Spleen (tissue), 11 donors: Measurements from ENCODE around the gene STX16. TPM values are rescaled to one million over a fixed set of nuclear protein-coding genes. Genes with fewer than 3 reads are reported as not detected.

Experiments used
- DNase-seq: peaks from one replicate; pipeline ENCODE4 v3.0.0-alpha.2; 2020
- H3K27ac ChIP-seq, 8 donors: fragments of 200-600 bp; sonication (generic) in 7 of 8; 1 replicate in 4 of 8; 2 replicates in 4 of 8; pipeline versions ENCODE4 v1.5.0 to v1.8.0; 2016 to 2021; ENCODE audit warnings: inconsistent platforms in 4 of 8, mild to moderate bottlenecking in 4 of 8, moderate library complexity in 1 of 8
- H3K27me3 ChIP-seq, 7 donors: fragments of 200-600 bp; sonication (generic) in 6 of 7; replicated peaks in 1 of 7; 1 replicate in 4 of 7; 2 replicates in 3 of 7; pipeline versions ENCODE4 v1.5.0 to v1.8.0; 2016 to 2021; ENCODE audit warnings: inconsistent platforms in 3 of 7, mild to moderate bottlenecking in 1 of 7
- H3K36me3 ChIP-seq, 6 donors: fragments of 200-600 bp; sonication (generic) in 5 of 6; 1 replicate in 4 of 6; 2 replicates in 2 of 6; pipeline versions ENCODE4 v1.5.0 to v1.8.0; 2016 to 2021; ENCODE audit warnings: inconsistent platforms in 2 of 6
- H3K4me1 ChIP-seq, 6 donors: fragments of 200-600 bp; sonication (generic) in 5 of 6; 1 replicate in 3 of 6; 2 replicates in 3 of 6; pipeline versions ENCODE4 v1.5.0 to v1.8.0; 2016 to 2021; ENCODE audit warnings: inconsistent platforms in 3 of 6
- H3K4me3 ChIP-seq, 8 donors: fragments of 200-600 bp; sonication (generic) in 7 of 8; 1 replicate in 4 of 8; 2 replicates in 4 of 8; pipeline versions ENCODE4 v1.5.0 to v1.8.0; 2016 to 2021; ENCODE audit warnings: inconsistent platforms in 4 of 8, mild to moderate bottlenecking in 4 of 8, moderate library complexity in 2 of 8
- H3K9me3 ChIP-seq, 8 donors: fragments of 200-600 bp; sonication (generic) in 7 of 8; 1 replicate in 4 of 8; 2 replicates in 4 of 8; pipeline versions ENCODE4 v1.5.0 to v1.8.0; 2016 to 2021; ENCODE audit warnings: inconsistent platforms in 4 of 8
- CTCF ChIP-seq, 11 experiments: fragments of 200-600 bp in 7 of 11; fragments of 450-650 bp in 4 of 11; sonication (generic) in 4 of 11; IDR thresholded peaks in 8 of 11; conservative IDR thresholded peaks in 3 of 11; 1 replicate in 7 of 11; 2 replicates in 4 of 11; pipeline versions ENCODE4 v1.4.0 to v1.8.0; 2016 to 2021; ENCODE audit warnings: antibody characterized with exemption in 11 of 11, inconsistent platforms in 4 of 11, mild to moderate bottlenecking in 1 of 11
- POLR2A ChIP-seq, 3 donors: fragments of 450-650 bp; IDR thresholded peaks; one replicate each; pipeline ENCODE4 v1.5.1; 2017; ENCODE audit warnings: antibody characterized with exemption in 3 of 3, mild to moderate bottlenecking in 1 of 3
- POLR2AphosphoS5 ChIP-seq, 3 donors: sonication (generic); formaldehyde crosslinking; IDR thresholded peaks; one replicate each; pipeline ENCODE4 v1.5.1; 2017; ENCODE audit warnings: antibody characterized with exemption in 3 of 3
- WGBS, 5 donors: extraction: QIAGEN DNeasy Blood & Tissue Kit in 3 of 5; methylation state at CpG; one replicate each; pipeline versions ENCODE4 v1.1.5 to v1.1.7; 2013 to 2018; 5-methylcytosine and 5-hydroxymethylcytosine counted together
- intact Hi-C: fragments of 100-400 bp; cut with DNase I; formaldehyde crosslinking; loops from one replicate; pipeline ENCODE4 v1.15.0; 2023; ENCODE audit warnings: low total_unique reads
- polyA plus RNA-seq, 3 donors: library from polyadenylated mRNA; stranded (reverse); fragments of 200-250 nt; gene quantifications; one replicate each; pipeline ENCODE4 v1.2.1, GENCODE V29; 2013
- total RNA-seq, 7 donors: library from RNA; depleted of rRNA in 3 of 7; stranded (reverse); fragments of >200 nt in 3 of 7; fragmentation: NEBNext Ultra II Directional in 4 of 7; extraction: Animal tissue kit (Norgen Biotek cat#: 25700) in 4 of 7; gene quantifications; one replicate each; pipeline versions ENCODE4 v1.1.0 to v1.2.1, GENCODE V29; 2016 to 2021
- donor health status: healthy with polysubstance abuse.
- donor health status: DM: no; HTN: no; CAD: no; lungs with moderate emphysema.
- donor health status: DM: no; HTN: no; CAD: no.
- donor health status: Bipolar disorder and iron deficiency.
- donor health status: healthy.
- donor health status: DM: no; HTN: no; CAD: no.
- donor health status: DM: yes; HTN: yes; CAD: no.

The STX16 gene
- total and polyA plus RNA-seq, 10 donors, result 34.4 to 105 (median 75.0) TPM

- TF ChIP-seq POLR2AphosphoS5 (IDR thresholded peaks at IDR 0.05), result no peak
- no peak for TF ChIP-seq CTCF (IDR thresholded peaks at IDR 0.05 in 8 of 11, conservative IDR thresholded peaks at IDR 0.05 in 3 of 11)
- TF ChIP-seq POLR2A (IDR thresholded peaks at IDR 0.05), result no peak
- H3K27me3 ChIP-seq, result no peaks in the 10 kb centered on the region
- intact Hi-C loops, result no loop called here
- H3K36me3 ChIP-seq, result peaks cover 0 to 63% (median 10%) of the 10 kb centered on the region in 6 donors
- DNase-seq, result no peak
- H3K4me1 ChIP-seq, result peaks cover 0 to 93% (median 53%) of the 10 kb centered on the region in 6 donors
- H3K27ac ChIP-seq, result peak overlapping the region; percentile 4 to 80 (median 54)
- 72 to 85% (median 77%) methylated on average over 12 of the region's 12 CpGs for WGBS, 5 donors
- H3K9me3 ChIP-seq, result no peaks in the 10 kb centered on the region
- peak overlapping the region in 1 of 8 donors; percentile 3 for H3K4me3 ChIP-seq
Observed at GRCh38 chr20:58661598-58662473, 10.8 kb downstream of the STX16 start.

GRCh38 chr20:58664331-58664730 is 13.2 kb downstream of the STX16 start:
- DNase-seq, result no peak
- Histone ChIP-seq H3K36me3 (peaks cover 3 to 84% (median 29%) of the 10 kb centered on the region in 6 donors), H3K27ac (no peak overlapping the region), H3K9me3 (no peaks in the 10 kb centered on the region), H3K4me3 (no peak overlapping the region), H3K27me3 (no peaks in the 10 kb centered on the region), H3K4me1 (peaks cover 0 to 71% (median 30%) of the 10 kb centered on the region in 6 donors)
- TF ChIP-seq POLR2A (IDR thresholded peaks at IDR 0.05) (no peak), CTCF (IDR thresholded peaks at IDR 0.05 in 8 of 11, conservative IDR thresholded peaks at IDR 0.05 in 3 of 11) (no peak)
- intact Hi-C loops, result no loop called here
- 92 to 95% (median 94%) methylated on average over 2 of the region's 2 CpGs for WGBS, 5 donors

GRCh38 chr20:58664883-58665282 is 13.8 kb downstream of the STX16 start:
- no peak for TF ChIP-seq POLR2AphosphoS5 (IDR thresholded peaks at IDR 0.05)
- TF ChIP-seq POLR2A (IDR thresholded peaks at IDR 0.05), result no peak
- no peak for TF ChIP-seq CTCF (IDR thresholded peaks at IDR 0.05 in 8 of 11, conservative IDR thresholded peaks at IDR 0.05 in 3 of 11)
- H3K36me3 ChIP-seq, result peaks cover 3 to 90% (median 33%) of the 10 kb centered on the region in 6 donors
- no peak overlapping the region for H3K27ac ChIP-seq
- WGBS, 5 donors, result 83 to 97% (median 93%) methylated on average over 5 of the region's 5 CpGs
- H3K27me3 ChIP-seq, result no peaks in the 10 kb centered on the region
- no peaks in the 10 kb centered on the region for H3K9me3 ChIP-seq
- no peak overlapping the region for H3K4me3 ChIP-seq
- intact Hi-C loops, result no loop called here
- no peak for DNase-seq
- peaks cover 0 to 71% (median 28%) of the 10 kb centered on the region in 6 donors for H3K4me1 ChIP-seq

- peaks cover 0 to 67% (median 23%) of the 10 kb centered on the region in 6 donors for H3K4me1 ChIP-seq
- 83 to 93% (median 86%) methylated on average over 11 of the region's 11 CpGs for WGBS, 5 donors
- H3K4me3 ChIP-seq, result no peak overlapping the region
- H3K9me3 ChIP-seq, result no peaks in the 10 kb centered on the region
- no peak for TF ChIP-seq POLR2AphosphoS5 (IDR thresholded peaks at IDR 0.05)
- no peak for DNase-seq
- no peaks in the 10 kb centered on the region for H3K27me3 ChIP-seq
- intact Hi-C loops, result no loop called here
- peaks cover 3 to 97% (median 38%) of the 10 kb centered on the region in 6 donors for H3K36me3 ChIP-seq
- no peak overlapping the region for H3K27ac ChIP-seq
Observed at GRCh38 chr20:58665606-58666005, 14.5 kb downstream of the STX16 start.
